B cell (primary cell): ENCODE data around the gene SPACA4. TPM values are rescaled to one million over a fixed set of nuclear protein-coding genes. Genes with fewer than 3 reads are reported as not detected.

ENCODE experiments used
- ATAC-seq: fragments of 200-7000 bp; cut with Tn5 transposase; one replicate; pipeline ENCODE4 v1.10.0; 2021; ENCODE audit warnings: low read depth, mild to moderate bottlenecking, moderate number of reproducible peaks, moderate library complexity
- CTCF ChIA-PET: fragments of 350-600 bp; sonication (Branson Sonifier 250); formaldehyde crosslinking; loops from one replicate; lab custom pipeline; 2021; ENCODE audit warnings: antibody characterized with exemption, inconsistent platforms; lab: Charles Lee
- POLR2A ChIA-PET: fragments of 350-600 bp; sonication (Branson Sonifier 250); formaldehyde crosslinking; loops from one replicate; lab custom pipeline; 2021; ENCODE audit warnings: antibody characterized with exemption; lab: Charles Lee
- DNase-seq: peaks from one replicate; pipeline ENCODE4 v3.0.0; 2013
- H2AFZ ChIP-seq: 2 replicates; pipeline ENCODE4 v1.6.1; 2012; ENCODE audit warnings: mild to moderate bottlenecking, low read depth, low read length; ENCODE audit not compliant: insufficient read depth, poor library complexity, severe bottlenecking
- H3K27ac ChIP-seq, 2 donors: 1 replicate in 1 of 2; 2 replicates in 1 of 2; pipeline ENCODE4 v1.5.1; 2012 to 2013; ENCODE audit warnings: low read length in 2 of 2, mild to moderate bottlenecking in 2 of 2, moderate library complexity in 1 of 2
- H3K27me3 ChIP-seq, 4 experiments: fragments of 200-600 bp in 1 of 4; sonication (generic) in 1 of 4; replicated peaks in 1 of 4; 1 replicate in 2 of 4; 2 replicates in 2 of 4; pipeline versions ENCODE4 v1.6.1 to v1.7.0; 2013 to 2016; ENCODE audit warnings: low read length in 3 of 4, mild to moderate bottlenecking in 2 of 4, mixed read lengths in 1 of 4, moderate library complexity in 1 of 4; ENCODE audit not compliant: insufficient read depth in 4 of 4, control insufficient read depth in 3 of 4; ENCODE audit errors: control extremely low read depth in 1 of 4
- H3K36me3 ChIP-seq, 2 experiments: replicated peaks in 1 of 2; 1 replicate in 1 of 2; 2 replicates in 1 of 2; pipeline versions ENCODE4 v1.6.1 to v1.7.1; 2013; ENCODE audit warnings: low read length in 1 of 2; ENCODE audit not compliant: insufficient read depth in 2 of 2, control insufficient read depth in 1 of 2; ENCODE audit errors: control extremely low read depth in 1 of 2, extremely low read depth in 1 of 2
- H3K4me1 ChIP-seq, 2 donors: fragments of 200-600 bp in 1 of 2; sonication (generic) in 1 of 2; 1 replicate in 1 of 2; 2 replicates in 1 of 2; pipeline versions ENCODE4 v1.5.1 to v1.6.1; 2013 to 2017; ENCODE audit warnings: low read length in 2 of 2; ENCODE audit not compliant: control insufficient read depth in 2 of 2, insufficient read depth in 2 of 2
- H3K4me2 ChIP-seq: replicated peaks from 2 replicates; pipeline ENCODE3; 2012; ENCODE audit warnings: mild to moderate bottlenecking, low read depth, low read length; ENCODE audit not compliant: poor library complexity, severe bottlenecking
- H3K4me3 ChIP-seq, 5 experiments: fragments of 200-600 bp in 1 of 5; sonication (generic) in 1 of 5; 1 replicate in 3 of 5; 2 replicates in 2 of 5; pipeline versions ENCODE4 v1.5.1 to v1.7.0; 2011 to 2016; ENCODE audit warnings: low read length in 4 of 5, mild to moderate bottlenecking in 4 of 5, low read depth in 2 of 5, control low read depth in 1 of 5, moderate library complexity in 1 of 5; ENCODE audit not compliant: insufficient read depth in 1 of 5; ENCODE audit errors: control extremely low read depth in 1 of 5, extremely low read depth in 1 of 5
- H3K79me2 ChIP-seq: fragments of 200-600 bp; sonication (generic); one replicate; pipeline ENCODE4 v1.6.0; 2016; ENCODE audit warnings: low read length; ENCODE audit not compliant: control insufficient read depth, insufficient read depth
- H3K9ac ChIP-seq: fragments of 200-600 bp; sonication (generic); 2 replicates; pipeline ENCODE4 v1.6.1; 2017; ENCODE audit warnings: mild to moderate bottlenecking, low read length, moderate library complexity
- H3K9me3 ChIP-seq, 3 donors: one replicate each; pipeline versions ENCODE4 v1.6.1 to v1.7.1; 2013; ENCODE audit warnings: low read length in 2 of 3; ENCODE audit not compliant: control insufficient read depth in 2 of 3, insufficient read depth in 1 of 3; ENCODE audit errors: control extremely low read depth in 1 of 3
- H4K20me1 ChIP-seq: 2 replicates; pipeline ENCODE4 v1.6.0; 2012; ENCODE audit warnings: mild to moderate bottlenecking, low read length; ENCODE audit not compliant: insufficient read depth, control insufficient read depth, poor library complexity, severe bottlenecking
- H3K27ac Mint-ChIP-seq: one replicate; pipeline ENCODE4 v1.8.0; 2021; ENCODE audit warnings: mixed read lengths
- H3K27me3 Mint-ChIP-seq: one replicate; pipeline ENCODE4 v1.8.0; 2021; ENCODE audit warnings: mixed read lengths
- H3K4me1 Mint-ChIP-seq: one replicate; pipeline ENCODE4 v1.8.0; 2021; ENCODE audit warnings: mixed read lengths
- H3K4me3 Mint-ChIP-seq: one replicate; pipeline ENCODE4 v1.8.0; 2021; ENCODE audit warnings: mixed read lengths
- H3K9me3 Mint-ChIP-seq: one replicate; pipeline ENCODE4 v1.8.0; 2022; ENCODE audit warnings: mixed read lengths; ENCODE audit not compliant: insufficient read depth
- EZH2 ChIP-seq: IDR thresholded peaks from 2 replicates; pipeline ENCODE4 v1.6.1; 2012; ENCODE audit warnings: borderline replicate concordance, low read depth, mild to moderate bottlenecking, moderate library complexity, low read length; ENCODE audit not compliant: insufficient read depth, poor library complexity, severe bottlenecking
- WGBS: methylation state at CpG from one replicate; pipeline ENCODE4 v1.1.5; 2013; ENCODE audit warnings: missing lambda C conversion rate; ENCODE audit not compliant: insufficient coverage; 5-methylcytosine and 5-hydroxymethylcytosine counted together
- intact Hi-C: fragments of 100-400 bp; cut with micrococcal nuclease; formaldehyde crosslinking; loops from one replicate; pipeline ENCODE4 v1.10.0; 2022
- polyA plus RNA-seq: library from polyadenylated mRNA; depleted of rRNA; stranded (reverse); fragments of >200 nt; gene quantifications from 2 replicates; pipeline ENCODE4 v1.2.3, GENCODE V29; 2012
- total RNA-seq, 2 donors: library from RNA; stranded (reverse); fragments of 120-200 nt in 1 of 2; gene quantifications; 1 replicate in 1 of 2; 2 replicates in 1 of 2; pipeline versions ENCODE4 v1.2.3 to v1.2.4, GENCODE V29; 2013 to 2022
- TF ChIP-seq, protein P1 (sequence below): fragments of 200-600 bp; IDR thresholded peaks from one replicate; pipeline ENCODE4 v1.8.0; 2022; ENCODE audit warnings: antibody characterized with exemption, mild to moderate bottlenecking

Gene SPACA4
- total and polyA plus RNA-seq, 2 donors (not counting 1 experiment from before 2014, with no cell fraction given) = not detected

DNA sequence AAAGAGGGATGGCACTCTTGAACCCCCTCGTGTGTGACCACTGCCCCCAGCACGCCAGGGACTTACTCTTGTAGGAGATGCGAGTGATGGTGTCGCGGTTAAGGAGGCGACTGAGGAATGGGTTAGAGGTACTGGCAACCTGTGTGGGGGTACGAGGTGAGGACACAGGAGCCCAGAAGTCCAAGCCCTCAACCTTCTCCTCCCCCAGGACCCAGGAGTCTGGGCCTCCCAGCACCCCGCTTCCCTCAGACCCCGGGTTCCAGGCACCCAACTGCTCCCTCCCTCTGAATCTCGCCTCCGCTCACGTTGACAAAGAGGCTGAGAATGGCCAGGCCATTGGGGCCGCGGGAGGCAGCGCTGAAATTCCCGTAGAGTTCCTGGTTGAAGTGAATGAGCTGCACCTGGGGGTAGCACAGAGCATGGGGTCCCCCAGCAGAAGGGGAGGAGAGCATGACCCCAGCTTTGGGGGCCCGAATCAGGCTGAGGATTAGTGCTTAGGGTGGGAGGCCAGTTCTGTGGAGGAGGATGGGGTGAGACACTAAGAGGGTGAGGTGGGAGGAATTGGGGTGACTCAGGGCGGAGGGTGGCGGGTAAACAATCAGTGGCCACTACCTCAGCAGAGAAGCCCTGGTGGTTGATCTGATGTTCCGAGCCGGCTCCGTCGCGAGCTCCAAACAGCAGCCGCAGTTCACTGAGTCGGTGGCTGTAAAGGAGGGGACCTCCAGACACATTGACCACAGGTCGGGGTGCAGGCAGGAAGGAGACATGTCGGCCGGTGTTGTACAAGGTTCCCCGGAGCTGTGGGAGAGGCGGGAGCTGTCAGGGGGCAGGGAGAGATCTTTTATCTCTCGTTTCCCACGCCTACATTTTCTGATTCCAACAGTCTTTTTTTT lies 33.2 kb downstream of the SPACA4 start:
- H3K4me3 ChIP-seq = no peak overlapping the region
- Mint-ChIP-seq H3K4me1 (peaks cover 44% of the 10 kb centered on the region), H3K9me3 (peaks cover 4% of the 10 kb centered on the region), H3K27ac (peak overlapping the region; percentile 100), H3K27me3 (no peaks in the 10 kb centered on the region), H3K4me3 (peak overlapping the region; percentile 96)
- WGBS = 95% methylated on average over 22 of the region's 33 CpGs
- no peaks in the 10 kb centered on the region for H3K36me3 ChIP-seq
- H3K4me1 ChIP-seq = peaks cover 28 to 31% of the 10 kb centered on the region in 2 donors
- CTCF ChIA-PET = interaction anchor here (0.6 to 1.1 kb wide), 4 partner anchors 100 to 289 kb away, joined by 3 to 4 read pairs (median 3); no protein-coding TSS in a partner anchor
- H3K9me3 ChIP-seq = peaks cover 0 to 11% (median 0%) of the 10 kb centered on the region in 3 donors
- H3K27ac ChIP-seq = peak overlapping the region; percentile 89 to 94
- no peak overlapping the region for H3K9ac ChIP-seq
- H2AFZ ChIP-seq = no peak overlapping the region
- H3K27me3 ChIP-seq = no peaks in the 10 kb centered on the region
- intact Hi-C loops = loop anchor here (5.0 to 10.0 kb wide), 6 partner anchors 158 to 1367 kb away; partner anchors contain the start of genes C19orf73, EMP3, FLT3LG and INAFM1
- peaks cover 57% of the 10 kb centered on the region for H3K79me2 ChIP-seq
- no peak for TF ChIP-seq EZH2
- TF ChIP-seq, protein P1, sequence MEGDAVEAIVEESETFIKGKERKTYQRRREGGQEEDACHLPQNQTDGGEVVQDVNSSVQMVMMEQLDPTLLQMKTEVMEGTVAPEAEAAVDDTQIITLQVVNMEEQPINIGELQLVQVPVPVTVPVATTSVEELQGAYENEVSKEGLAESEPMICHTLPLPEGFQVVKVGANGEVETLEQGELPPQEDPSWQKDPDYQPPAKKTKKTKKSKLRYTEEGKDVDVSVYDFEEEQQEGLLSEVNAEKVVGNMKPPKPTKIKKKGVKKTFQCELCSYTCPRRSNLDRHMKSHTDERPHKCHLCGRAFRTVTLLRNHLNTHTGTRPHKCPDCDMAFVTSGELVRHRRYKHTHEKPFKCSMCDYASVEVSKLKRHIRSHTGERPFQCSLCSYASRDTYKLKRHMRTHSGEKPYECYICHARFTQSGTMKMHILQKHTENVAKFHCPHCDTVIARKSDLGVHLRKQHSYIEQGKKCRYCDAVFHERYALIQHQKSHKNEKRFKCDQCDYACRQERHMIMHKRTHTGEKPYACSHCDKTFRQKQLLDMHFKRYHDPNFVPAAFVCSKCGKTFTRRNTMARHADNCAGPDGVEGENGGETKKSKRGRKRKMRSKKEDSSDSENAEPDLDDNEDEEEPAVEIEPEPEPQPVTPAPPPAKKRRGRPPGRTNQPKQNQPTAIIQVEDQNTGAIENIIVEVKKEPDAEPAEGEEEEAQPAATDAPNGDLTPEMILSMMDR = no peak
- H3K4me2 ChIP-seq = peak overlapping the region; percentile 80
- ATAC-seq (no peak), DNase-seq (no peak)
- H4K20me1 ChIP-seq = peaks cover 20% of the 10 kb centered on the region
- POLR2A ChIA-PET = no interaction called here

DNA sequence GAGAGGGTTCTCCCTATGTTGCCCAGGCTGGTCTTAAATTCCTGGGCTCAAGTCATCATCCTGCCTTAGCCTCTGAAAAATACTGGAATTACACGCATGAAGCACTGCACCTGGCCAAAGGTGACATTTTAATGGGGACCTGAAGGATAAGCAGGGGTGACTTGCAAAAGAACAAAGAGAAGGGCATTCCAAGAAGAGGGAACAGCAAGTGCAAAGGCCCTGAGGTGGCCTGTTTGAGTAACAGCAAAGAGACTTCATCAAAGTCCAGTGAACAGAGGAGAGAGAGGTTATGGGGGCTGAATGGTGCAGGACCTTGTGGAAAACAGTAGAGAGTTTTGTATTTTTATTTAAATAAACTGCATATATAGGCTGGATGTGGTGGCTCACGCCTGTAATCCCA lies 35.3 kb downstream of the SPACA4 start:
- 100% methylated on average over 1 of the region's 2 CpGs for WGBS
- H3K4me3 ChIP-seq = no peak overlapping the region
- H3K27me3 ChIP-seq = no peaks in the 10 kb centered on the region
- peaks cover 2% of the 10 kb centered on the region for H4K20me1 ChIP-seq
- H3K4me2 ChIP-seq = no peak overlapping the region
- peaks cover 4% of the 10 kb centered on the region for H3K9me3 Mint-ChIP-seq
- peaks cover 23 to 37% of the 10 kb centered on the region in 2 donors for H3K4me1 ChIP-seq
- no peak overlapping the region for H3K27ac ChIP-seq
- no peak for ATAC-seq
- peaks cover 55% of the 10 kb centered on the region for H3K79me2 ChIP-seq
- H3K9me3 ChIP-seq = peaks cover 0 to 11% (median 0%) of the 10 kb centered on the region in 3 donors
- intact Hi-C loops = no loop called here
- H3K27me3 Mint-ChIP-seq = no peaks in the 10 kb centered on the region
- H3K4me1 Mint-ChIP-seq = peaks cover 49% of the 10 kb centered on the region
- ChIA-PET CTCF (interaction anchor here (0.7 kb wide), 2 partner anchors 11 to 97 kb away, joined by 3 read pairs; no protein-coding TSS in a partner anchor), POLR2A (no interaction called here)
- no peak overlapping the region for H3K9ac ChIP-seq
- H2AFZ ChIP-seq = no peak overlapping the region
- peak overlapping the region; percentile 27 for H3K27ac Mint-ChIP-seq
- no peak for TF ChIP-seq EZH2
- TF ChIP-seq, protein P1 = no peak
- no peak for DNase-seq
- no peak overlapping the region for H3K4me3 Mint-ChIP-seq
- no peaks in the 10 kb centered on the region for H3K36me3 ChIP-seq
